NCI-H345 treated with DMSO at 0.1 percent for 48 hours (cell line): ENCODE results near the gene SFPQ.
A peak's percentile ranks its signal among the peaks of the same experiment; 100 is the strongest.
"Not testable (repeated sequence)": the region's sequence is repeated elsewhere in the genome, so short reads cannot be mapped to it uniquely, and the experiment has no call there.

Source experiments
- DNase-seq: peaks from one replicate; lab custom pipeline; 2025; ENCODE audit not compliant: unreplicated experiment; lab: John Stamatoyannopoulos, UW

Gene SFPQ, protein sequence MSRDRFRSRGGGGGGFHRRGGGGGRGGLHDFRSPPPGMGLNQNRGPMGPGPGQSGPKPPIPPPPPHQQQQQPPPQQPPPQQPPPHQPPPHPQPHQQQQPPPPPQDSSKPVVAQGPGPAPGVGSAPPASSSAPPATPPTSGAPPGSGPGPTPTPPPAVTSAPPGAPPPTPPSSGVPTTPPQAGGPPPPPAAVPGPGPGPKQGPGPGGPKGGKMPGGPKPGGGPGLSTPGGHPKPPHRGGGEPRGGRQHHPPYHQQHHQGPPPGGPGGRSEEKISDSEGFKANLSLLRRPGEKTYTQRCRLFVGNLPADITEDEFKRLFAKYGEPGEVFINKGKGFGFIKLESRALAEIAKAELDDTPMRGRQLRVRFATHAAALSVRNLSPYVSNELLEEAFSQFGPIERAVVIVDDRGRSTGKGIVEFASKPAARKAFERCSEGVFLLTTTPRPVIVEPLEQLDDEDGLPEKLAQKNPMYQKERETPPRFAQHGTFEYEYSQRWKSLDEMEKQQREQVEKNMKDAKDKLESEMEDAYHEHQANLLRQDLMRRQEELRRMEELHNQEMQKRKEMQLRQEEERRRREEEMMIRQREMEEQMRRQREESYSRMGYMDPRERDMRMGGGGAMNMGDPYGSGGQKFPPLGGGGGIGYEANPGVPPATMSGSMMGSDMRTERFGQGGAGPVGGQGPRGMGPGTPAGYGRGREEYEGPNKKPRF

DNA sequence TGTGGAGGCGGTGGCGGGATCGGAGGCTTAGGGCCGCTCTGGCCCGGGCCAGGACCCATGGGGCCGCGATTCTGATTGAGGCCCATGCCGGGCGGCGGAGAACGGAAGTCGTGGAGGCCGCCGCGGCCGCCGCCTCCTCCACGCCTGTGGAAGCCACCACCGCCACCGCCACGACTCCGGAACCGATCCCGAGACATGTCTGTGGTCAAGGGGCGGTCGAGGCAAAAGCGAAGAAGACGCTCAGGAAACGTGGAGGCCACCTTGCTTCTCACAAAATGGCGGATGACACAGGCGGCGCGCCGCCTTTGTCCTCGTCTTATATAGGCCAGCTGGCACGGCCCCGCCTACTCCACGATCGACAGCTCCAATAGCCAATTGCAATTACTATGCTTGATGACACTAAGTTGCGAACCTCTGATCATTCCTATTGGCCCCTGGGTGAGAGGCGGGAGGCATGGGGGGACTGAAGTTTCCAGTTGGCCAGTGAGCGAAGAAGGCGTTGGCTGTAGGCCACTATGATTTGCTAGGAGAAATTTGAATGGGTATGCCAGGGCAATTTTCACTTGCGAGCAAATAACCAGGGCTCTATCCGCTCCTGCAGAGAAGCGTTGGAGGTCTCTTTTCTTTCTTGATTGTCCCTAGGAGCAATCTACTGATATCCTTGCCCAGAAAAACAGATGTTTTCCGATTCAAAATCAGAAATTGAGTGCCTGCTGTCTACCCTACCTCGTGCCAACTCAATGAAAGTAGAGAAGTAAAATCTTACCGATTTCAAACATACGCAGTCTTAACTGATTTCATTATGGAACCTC lies at the start of gene SFPQ:
TSS of gene SFPQ (minus strand) at position 293 of the 812 bp plus-strand sequence. CDS start at position 197, 96 bp downstream.
- DNase-seq = peak; percentile 97

DNA sequence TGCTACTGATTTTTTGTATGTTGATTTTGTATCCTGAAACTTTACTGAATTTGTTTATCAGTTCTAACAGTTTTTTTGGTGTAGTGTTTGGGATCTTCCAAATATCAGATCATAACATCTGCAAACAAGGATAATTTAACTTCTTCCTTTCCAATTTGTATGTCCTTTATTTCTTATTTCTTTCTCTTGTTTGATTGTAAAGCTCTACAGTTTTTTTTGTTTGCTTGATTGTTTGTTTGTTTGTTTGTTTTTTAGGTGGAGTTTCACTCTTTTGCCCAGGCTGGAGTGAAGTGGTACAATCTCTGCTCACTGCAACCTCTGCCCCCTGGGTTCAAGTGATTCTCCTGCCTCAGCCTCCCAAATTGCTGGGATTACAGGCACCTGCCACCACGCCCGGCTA lies 43.8 kb upstream of the SFPQ start:
- DNase-seq = not testable (repeated sequence)

DNA sequence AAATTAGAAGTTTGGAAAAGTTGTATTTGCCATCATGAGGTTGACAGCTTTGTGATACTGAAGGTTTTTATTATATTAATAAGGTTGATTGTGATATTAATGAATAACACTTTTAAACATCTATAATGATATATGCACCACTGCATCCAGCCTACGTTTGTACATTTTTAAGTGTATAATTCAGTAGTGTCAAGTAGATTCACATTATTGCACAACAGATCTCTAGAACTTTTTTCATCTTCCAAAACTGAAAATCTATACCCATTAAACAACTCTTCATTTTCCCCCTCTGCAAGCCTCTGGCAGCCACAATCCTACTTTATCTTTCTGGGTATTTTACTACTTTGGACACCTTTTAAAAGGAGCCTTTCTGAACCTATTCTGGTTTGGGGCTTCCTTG lies 38.3 kb upstream of the SFPQ start:
- no peak for DNase-seq

DNA sequence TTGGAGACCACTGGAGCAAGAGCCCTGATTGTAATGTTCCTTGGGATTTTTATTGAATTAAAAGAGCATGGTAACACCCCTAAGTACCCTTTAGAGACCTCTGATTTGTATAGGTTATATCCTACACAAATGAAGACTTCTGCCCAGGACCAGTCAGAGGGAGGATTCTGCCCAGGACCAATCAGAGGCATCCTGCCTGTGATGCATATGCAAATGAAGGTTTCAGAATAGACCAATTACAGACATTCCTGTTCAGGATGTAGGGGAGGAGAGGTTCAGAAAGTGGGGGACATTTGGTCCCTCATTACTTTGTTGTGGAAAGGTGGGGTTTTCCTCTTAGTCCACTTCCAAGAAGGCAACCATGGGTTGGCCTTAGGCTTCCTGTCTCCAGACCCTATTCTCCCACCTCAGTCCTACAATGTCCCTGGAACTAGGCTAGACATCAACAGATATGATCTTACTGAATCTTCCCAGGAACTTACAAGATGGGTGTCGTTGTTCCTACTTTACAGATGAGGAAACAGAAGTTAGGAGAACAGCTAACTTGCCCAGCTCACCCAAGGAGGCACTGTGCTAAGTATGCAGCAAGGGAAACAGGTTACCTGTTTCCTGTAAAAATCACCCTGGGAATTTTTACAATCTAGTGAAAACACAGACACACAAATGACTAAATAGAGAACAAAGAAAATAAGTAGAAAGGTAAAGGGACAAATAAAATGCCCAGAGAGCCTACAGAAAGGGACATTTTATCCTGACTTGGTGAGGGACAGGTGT lies 36.8 kb upstream of the SFPQ start:
- DNase-seq = no peak

DNA sequence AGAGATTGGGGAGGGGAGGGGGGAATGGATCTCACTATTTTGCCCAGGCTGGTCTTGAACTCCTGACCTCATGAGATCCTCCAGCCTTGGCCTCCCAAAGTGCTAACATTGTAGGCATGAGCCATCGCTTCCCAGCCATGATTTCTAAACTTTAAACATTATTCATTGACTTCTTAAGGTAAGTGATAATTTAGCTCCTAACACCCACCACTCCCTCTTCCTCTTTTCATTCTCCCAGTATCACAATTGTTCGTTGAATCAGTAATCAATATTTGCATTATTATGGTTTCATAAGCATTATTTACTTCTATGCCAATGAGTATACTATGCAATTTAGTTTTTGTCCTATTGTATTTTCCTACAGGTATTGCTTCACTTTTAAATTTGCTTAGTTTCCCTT lies 33.6 kb upstream of the SFPQ start:
- no peak for DNase-seq

DNA sequence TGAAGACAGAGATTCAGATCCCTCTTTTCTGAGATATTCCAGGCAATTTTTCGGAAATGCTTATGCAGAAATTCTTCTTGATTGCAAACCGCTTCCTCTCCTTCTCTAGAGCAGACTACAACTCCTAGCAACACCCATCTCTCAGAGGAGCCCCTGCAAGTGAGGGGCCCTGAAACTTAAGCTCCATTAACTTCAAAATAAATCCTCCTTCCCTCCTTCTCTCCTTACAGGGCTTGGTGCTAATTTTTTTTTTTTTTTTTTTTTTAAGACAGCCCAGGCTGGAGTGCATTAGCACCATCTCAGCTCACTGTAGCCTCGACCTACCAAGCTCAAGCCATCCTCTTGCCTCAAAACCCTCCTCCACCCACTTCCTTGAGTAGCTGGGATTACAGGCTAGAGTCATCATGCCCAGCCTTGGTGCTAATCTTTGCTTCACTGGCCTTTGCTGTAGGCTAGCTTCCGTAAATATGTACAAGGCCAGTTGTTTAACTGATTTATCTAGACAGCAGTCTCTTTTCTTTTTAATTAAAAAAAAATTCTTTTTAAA lies 30.2 kb upstream of the SFPQ start:
- no peak for DNase-seq

DNA sequence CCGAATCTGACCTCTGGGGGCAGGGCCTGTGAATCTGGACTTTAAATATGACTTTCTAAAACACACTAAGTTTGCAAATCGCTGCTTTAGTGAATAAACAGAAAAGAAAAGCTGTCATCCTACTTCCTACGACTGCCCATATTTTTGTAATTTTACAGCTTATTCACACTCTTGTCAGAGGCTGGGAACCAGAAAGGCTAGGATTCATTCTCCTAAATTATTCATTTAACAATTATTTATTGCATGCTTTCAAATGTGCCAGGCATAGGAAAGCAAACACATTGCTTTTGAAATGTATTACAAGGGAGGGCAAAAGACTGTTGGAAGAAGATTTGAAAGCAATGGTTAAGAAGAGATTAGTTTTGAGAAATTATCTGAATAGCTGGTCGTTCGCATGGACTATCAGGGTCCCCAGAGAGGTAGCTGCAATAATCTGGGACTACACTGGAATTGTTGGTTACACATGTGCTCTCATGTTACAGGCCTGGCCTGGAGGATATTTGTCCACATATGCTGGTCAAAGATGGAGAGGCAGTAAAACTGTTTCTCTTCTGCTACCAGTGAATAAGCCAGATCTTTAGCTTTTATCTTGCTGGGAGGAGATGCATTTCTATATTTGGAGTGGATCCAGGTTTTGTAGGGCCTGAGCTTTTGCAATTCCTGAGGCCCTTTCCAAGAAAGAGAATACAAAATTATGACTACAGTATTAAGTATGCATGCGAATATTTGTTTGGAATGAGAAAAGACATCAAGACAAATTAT lies 29.6 kb upstream of the SFPQ start:
- no peak for DNase-seq

DNA sequence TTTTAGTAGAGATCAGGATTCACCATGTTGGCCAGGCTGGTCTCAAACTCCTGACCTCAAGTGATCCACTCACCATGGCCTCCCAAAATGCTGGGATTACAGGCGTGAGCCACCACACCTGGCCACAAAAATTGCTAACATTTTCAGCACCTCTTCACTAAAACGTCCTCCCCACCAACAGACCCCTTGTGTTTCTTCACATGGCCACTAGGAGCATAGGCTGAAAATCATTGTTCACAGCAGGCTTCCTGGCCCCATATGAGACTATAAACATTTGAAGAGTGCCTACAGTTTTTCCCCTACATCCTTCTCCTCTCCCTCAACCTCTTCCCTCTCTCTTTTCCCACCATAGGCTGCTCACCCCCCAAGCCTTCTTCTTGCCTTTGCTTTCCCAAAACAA lies 28.0 kb upstream of the SFPQ start:
- no peak for DNase-seq

DNA sequence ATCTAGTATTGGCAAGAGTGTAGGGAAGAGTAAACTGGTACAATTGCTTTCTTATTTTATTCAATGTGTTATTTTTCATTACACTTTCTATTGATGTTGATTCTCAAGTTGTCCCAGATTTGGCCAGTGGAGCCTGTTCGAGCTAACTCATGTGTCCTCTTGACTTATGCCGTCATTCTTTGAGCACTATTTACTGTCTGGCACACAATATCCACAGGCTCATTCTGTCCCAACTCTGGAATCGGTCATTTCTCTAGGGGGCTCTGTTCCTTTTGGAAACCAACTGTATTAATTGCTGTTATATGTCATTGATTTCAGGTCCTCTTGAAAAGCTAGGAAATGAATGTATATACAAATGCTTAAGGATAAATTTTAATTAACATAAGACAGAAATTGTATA lies 22.4 kb upstream of the SFPQ start:
- DNase-seq = no peak

DNA sequence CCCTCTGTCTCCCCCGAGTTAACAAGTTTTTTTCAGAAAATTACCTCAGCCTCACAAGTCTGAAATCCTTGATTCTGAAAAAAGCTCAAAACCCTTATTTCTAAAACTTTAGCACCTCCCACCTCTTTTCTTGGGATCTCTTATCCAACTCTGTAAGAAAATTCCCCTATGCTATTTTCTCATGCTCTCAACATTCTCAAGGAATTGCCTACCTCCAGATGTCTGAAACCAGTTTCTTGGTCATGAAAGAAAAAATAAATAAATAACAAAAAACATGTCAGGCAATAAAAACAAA lies 18.1 kb upstream of the SFPQ start:
- no peak for DNase-seq

DNA sequence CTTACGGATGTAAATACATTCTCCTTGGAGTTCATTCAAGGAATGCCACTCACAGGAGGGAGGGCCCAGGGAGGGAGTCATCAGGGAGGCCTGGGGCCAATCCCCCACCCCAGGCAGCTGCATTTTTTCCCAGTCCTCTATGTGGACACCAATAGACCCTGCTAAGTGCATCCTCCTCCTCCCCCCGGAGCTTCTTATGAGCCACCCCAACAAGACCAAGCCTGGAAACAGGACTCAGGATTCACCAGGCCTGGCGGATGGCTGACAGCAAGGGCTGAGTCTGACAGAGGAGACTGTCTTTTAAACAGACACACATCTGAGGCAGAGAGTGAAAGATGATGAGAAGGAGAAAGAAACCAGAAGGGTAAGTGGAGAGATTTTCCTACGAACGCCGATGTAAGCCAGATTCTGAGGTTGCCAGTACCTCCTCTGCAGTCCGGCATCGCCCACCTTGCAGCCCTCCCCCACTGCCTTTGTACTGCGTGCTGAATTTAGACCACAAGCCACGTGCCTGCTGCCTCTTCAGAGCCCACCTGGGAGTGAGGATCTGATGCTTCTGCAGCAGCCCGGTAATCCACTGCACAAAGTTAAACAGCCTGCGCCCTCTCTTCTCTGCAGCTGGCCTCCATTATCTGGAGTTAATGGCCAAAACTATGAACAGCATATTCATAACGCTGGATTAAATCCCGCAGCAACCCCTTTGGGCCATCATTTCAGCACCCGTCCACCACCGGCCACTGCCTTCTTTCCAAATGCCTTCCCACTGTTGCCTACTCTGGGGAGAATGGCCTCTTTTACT lies 17.6 kb upstream of the SFPQ start:
- DNase-seq = no peak

DNA sequence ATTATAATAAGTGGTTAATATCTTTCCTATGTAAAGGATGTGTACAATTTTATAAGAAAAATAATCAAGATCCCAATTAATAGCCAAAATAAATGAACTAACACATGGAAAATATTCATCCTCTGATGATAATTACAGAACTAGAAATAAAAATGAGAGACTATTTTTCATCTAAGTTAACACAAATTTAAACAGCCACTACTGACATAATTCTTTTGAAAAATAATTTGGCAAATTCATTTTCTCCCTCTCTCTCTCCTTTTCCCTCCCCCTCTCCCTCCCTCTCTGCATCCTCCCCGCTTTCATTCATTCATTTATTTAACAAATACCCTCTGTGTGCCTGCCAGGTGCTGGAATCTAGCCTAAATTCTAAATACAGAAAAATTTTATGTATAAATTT lies 10.3 kb upstream of the SFPQ start:
- DNase-seq = no peak

DNA sequence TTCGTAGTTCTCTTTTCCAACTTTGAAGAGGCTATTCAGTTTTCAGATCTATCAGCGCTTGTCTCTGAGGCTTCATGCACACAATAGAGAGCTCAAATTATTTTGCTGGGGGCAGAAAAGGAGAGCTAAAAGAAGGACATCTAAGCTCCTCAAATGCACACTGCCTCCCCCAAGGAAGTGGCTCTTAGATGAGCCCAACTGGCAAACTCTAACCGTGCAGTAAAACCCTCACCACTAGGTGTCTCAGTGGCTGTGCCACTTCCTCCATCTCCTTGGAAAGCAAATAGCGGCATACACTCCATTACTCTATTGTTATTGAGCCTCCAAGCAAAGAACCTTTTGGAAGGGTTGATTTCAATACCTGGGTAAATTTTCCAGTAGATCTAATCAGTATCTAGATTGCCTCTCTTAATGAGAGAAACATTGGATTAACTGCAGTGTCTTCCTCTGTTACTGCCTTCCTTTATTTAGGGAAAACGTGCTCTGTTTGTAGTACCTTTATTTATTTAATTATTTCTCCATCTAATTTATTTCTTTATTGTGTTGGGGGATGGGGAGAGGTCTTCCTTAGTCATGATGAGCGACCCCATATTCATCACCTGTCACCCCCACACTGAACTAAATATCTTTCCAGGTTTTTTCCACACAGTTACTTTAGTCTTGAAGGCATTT lies 9.2 kb upstream of the SFPQ start:
- DNase-seq = peak; percentile 85

DNA sequence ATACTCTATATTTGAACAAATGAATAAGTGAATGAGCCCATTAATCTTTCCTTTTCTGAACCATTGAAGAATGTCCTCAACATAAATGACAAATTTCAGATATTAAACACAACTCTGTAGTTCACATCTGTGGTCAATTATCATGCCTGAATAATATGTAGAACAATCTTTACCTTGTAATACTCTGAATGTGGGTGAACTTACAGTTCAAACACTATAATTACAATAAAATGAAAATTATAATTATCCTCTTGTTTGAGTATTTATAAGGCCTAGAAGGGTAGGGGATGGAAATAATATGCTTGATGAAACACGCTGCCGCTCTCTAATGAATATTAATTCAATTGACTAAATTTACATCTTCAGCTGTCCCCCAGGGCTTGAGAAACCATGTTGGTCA lies 8.7 kb upstream of the SFPQ start:
- no peak for DNase-seq

DNA sequence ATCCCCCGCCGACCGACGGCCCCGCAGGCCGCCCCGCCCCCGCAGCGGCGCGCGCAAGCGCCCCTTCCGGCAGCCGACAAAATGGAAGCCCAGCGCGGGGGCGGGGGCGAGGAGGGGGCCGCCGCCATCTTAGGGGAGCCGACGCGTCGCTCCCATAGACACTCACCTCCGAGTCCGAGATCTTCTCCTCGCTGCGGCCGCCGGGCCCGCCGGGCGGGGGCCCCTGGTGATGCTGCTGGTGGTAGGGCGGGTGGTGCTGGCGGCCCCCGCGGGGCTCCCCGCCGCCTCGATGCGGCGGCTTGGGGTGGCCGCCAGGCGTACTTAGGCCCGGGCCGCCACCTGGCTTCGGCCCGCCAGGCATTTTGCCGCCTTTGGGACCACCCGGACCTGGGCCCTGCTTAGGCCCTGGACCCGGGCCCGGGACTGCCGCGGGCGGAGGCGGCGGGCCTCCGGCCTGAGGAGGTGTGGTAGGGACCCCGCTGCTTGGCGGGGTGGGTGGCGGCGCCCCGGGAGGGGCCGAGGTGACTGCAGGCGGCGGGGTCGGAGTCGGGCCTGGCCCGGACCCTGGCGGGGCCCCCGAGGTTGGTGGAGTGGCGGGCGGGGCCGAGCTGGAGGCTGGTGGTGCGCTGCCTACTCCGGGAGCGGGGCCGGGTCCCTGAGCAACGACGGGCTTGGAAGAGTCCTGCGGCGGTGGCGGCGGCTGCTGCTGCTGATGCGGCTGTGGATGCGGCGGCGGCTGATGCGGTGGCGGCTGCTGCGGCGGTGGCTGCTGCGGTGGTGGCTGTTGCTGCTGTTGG lies 691 bp downstream of the SFPQ start:
- DNase-seq = peak; percentile 37

DNA sequence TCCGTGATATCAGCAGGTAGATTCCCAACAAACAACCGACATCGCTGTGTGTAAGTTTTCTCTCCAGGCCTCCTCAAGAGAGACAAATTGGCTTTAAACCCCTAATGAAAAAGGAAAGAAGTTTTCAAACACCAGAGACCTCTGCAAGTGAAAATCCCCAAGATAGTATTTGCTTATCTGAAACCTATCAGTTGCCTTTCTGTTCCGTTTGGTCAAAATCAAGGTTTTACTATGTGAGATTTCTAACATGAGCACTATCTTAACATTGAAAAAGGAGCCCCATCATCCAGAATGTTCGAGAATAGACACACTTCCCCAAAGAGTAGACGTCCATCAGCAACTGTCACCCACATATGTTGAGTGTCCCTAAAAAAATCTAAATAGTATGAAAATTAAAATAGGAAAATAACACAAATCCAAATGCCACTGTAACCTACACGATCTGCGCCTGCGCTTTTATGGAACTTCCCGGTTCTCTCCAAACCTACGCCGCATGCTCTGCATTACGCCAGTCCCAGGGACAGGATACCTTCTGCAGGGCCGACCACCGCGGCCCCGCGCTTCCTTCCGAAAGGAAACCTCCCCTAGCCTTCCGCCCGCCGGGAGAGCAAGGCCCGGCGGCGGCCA lies 1.4 kb downstream of the SFPQ start:
- DNase-seq = no peak

DNA sequence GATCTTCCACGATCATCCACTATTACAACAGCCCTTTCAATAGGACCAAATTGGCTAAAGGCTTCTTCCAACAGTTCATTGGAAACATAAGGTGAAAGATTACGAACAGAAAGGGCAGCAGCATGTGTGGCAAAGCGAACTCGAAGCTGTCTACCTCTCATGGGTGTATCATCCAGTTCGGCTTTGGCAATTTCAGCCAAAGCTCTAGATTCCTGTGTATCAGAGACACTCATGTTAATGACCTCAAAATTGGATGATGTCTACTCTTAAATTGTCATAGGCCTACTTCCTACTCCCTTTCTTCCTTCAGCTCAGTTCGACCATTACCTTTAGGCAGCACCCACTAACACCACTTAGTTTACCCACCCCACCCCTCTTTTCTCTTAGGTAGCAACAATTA lies 2.2 kb downstream of the SFPQ start:
- no peak for DNase-seq
